CD4-positive, CD25-positive, alpha-beta regulatory T cell (primary cell): Measurements from ENCODE around the gene COL3A1. TPM values are rescaled to one million over a fixed set of nuclear protein-coding genes. Genes with fewer than 3 reads are reported as not detected.

Source experiments
- ATAC-seq, 2 donors: fragments of 150-1000 bp; cut with Tn5 transposase; one replicate each; pipeline ENCODE4 v1.10.0; 2021; ENCODE audit warnings: low read depth in 2 of 2, moderate number of reproducible peaks in 2 of 2, moderate library complexity in 1 of 2
- DNase-seq, 3 donors: peaks; one replicate each; pipeline versions ENCODE4 v3.0.0 to v3.0.0-alpha.2; 2012 to 2022; ENCODE audit warnings: mixed read lengths in 1 of 3
- H3K27ac ChIP-seq: one replicate; pipeline ENCODE4 v1.7.0; 2013; ENCODE audit warnings: mild to moderate bottlenecking, low read length; ENCODE audit not compliant: insufficient read depth, poor library complexity, severe bottlenecking
- H3K27me3 ChIP-seq: one replicate; pipeline ENCODE4 v1.7.0; 2013; ENCODE audit warnings: low read length; ENCODE audit not compliant: control insufficient read depth, insufficient read depth
- H3K36me3 ChIP-seq: one replicate; pipeline ENCODE4 v1.7.0; 2013; ENCODE audit warnings: mild to moderate bottlenecking, low read length, moderate library complexity; ENCODE audit not compliant: control insufficient read depth, insufficient read depth
- H3K4me1 ChIP-seq: 2 replicates; pipeline ENCODE4 v1.7.0; 2013; ENCODE audit warnings: mild to moderate bottlenecking, low read length; ENCODE audit not compliant: insufficient read depth, control insufficient read depth, poor library complexity, severe bottlenecking
- H3K4me3 ChIP-seq: one replicate; pipeline ENCODE4 v1.7.0; 2013; ENCODE audit warnings: low read depth, mild to moderate bottlenecking, low read length, moderate library complexity
- H3K9me3 ChIP-seq, 2 experiments: 1 replicate in 1 of 2; 2 replicates in 1 of 2; pipeline ENCODE4 v1.7.0; 2013; ENCODE audit warnings: low read length in 2 of 2, mild to moderate bottlenecking in 1 of 2, moderate library complexity in 1 of 2; ENCODE audit not compliant: control insufficient read depth in 2 of 2
- H3K27ac Mint-ChIP-seq, 3 donors: one replicate each; pipeline ENCODE4 v1.8.0; 2020 to 2022; ENCODE audit warnings: mild to moderate bottlenecking in 3 of 3, mixed read lengths in 3 of 3, moderate library complexity in 2 of 3
- H3K27me3 Mint-ChIP-seq: one replicate; pipeline ENCODE4 v1.8.0; 2022; ENCODE audit warnings: mild to moderate bottlenecking, mixed read lengths
- H3K36me3 Mint-ChIP-seq: one replicate; pipeline ENCODE4 v1.8.0; 2020; ENCODE audit warnings: mixed read lengths
- H3K4me1 Mint-ChIP-seq, 4 donors: one replicate each; pipeline ENCODE4 v1.8.0; 2020 to 2022; ENCODE audit warnings: mixed read lengths in 4 of 4, mild to moderate bottlenecking in 1 of 4
- H3K4me3 Mint-ChIP-seq, 4 donors: one replicate each; pipeline ENCODE4 v1.8.0; 2020 to 2022; ENCODE audit warnings: mild to moderate bottlenecking in 4 of 4, mixed read lengths in 4 of 4, moderate library complexity in 3 of 4
- H3K9me3 Mint-ChIP-seq, 7 donors: one replicate each; pipeline ENCODE4 v1.8.0; 2020 to 2022; ENCODE audit warnings: mixed read lengths in 7 of 7, mild to moderate bottlenecking in 3 of 7, moderate library complexity in 2 of 7
- polyA plus RNA-seq, 4 donors: library from polyadenylated mRNA; unstranded; fragments of 300-500 nt; fragmentation: Illumina TruSeq; gene quantifications; one replicate each; pipeline ENCODE4 v1.2.3, GENCODE V29; 2021
- total RNA-seq: library from RNA; stranded (reverse); gene quantifications from one replicate; pipeline ENCODE4 v1.2.3, GENCODE V29; 2022

The COL3A1 gene
- total and polyA plus RNA-seq, 5 donors from 2014 or later, result not detected

GRCh38 chr2:188986839-188987238, 12.7 kb downstream of the COL3A1 start:
- no peaks in the 10 kb centered on the region for H3K27me3 ChIP-seq
- H3K4me1 Mint-ChIP-seq, result no peaks in the 10 kb centered on the region
- H3K27ac Mint-ChIP-seq, result no peak overlapping the region
- DNase-seq, result no peak
- no peak overlapping the region for H3K27ac ChIP-seq
- H3K9me3 ChIP-seq, result no peaks in the 10 kb centered on the region
- ATAC-seq, result no peak
- H3K36me3 ChIP-seq, result no peaks in the 10 kb centered on the region
- H3K9me3 Mint-ChIP-seq, result peaks cover 0 to 2% (median 0%) of the 10 kb centered on the region in 7 donors
- H3K4me3 Mint-ChIP-seq, result no peak overlapping the region
- no peak overlapping the region for H3K4me3 ChIP-seq
- no peaks in the 10 kb centered on the region for H3K27me3 Mint-ChIP-seq
- no peaks in the 10 kb centered on the region for H3K4me1 ChIP-seq
- no peaks in the 10 kb centered on the region for H3K36me3 Mint-ChIP-seq

- H3K27me3 Mint-ChIP-seq, result no peaks in the 10 kb centered on the region
- no peaks in the 10 kb centered on the region for H3K4me1 Mint-ChIP-seq
- no peaks in the 10 kb centered on the region for H3K9me3 ChIP-seq
- no peak overlapping the region for H3K4me3 ChIP-seq
- no peaks in the 10 kb centered on the region for H3K4me1 ChIP-seq
- H3K36me3 ChIP-seq, result no peaks in the 10 kb centered on the region
- ATAC-seq (no peak), DNase-seq (no peak)
- H3K27me3 ChIP-seq, result no peaks in the 10 kb centered on the region
- no peaks in the 10 kb centered on the region for H3K36me3 Mint-ChIP-seq
- H3K27ac Mint-ChIP-seq, result no peak overlapping the region
- peaks cover 0 to 2% (median 0%) of the 10 kb centered on the region in 7 donors for H3K9me3 Mint-ChIP-seq
- no peak overlapping the region for H3K4me3 Mint-ChIP-seq
- H3K27ac ChIP-seq, result no peak overlapping the region
Measured at GRCh38 chr2:188993247-188993646, 19.1 kb downstream of the COL3A1 start.

- H3K4me3 ChIP-seq, result no peak overlapping the region
- no peak overlapping the region for H3K27ac ChIP-seq
- no peak for DNase-seq
- no peaks in the 10 kb centered on the region for H3K4me1 ChIP-seq
- H3K36me3 Mint-ChIP-seq, result no peaks in the 10 kb centered on the region
- no peaks in the 10 kb centered on the region for H3K27me3 Mint-ChIP-seq
- H3K9me3 Mint-ChIP-seq, result peaks cover 0 to 2% (median 0%) of the 10 kb centered on the region in 7 donors
- H3K36me3 ChIP-seq, result no peaks in the 10 kb centered on the region
- no peak for ATAC-seq
- H3K9me3 ChIP-seq, result no peaks in the 10 kb centered on the region
- H3K4me3 Mint-ChIP-seq, result no peak overlapping the region
- H3K4me1 Mint-ChIP-seq, result no peaks in the 10 kb centered on the region
- no peaks in the 10 kb centered on the region for H3K27me3 ChIP-seq
- H3K27ac Mint-ChIP-seq, result no peak overlapping the region
Measured at GRCh38 chr2:188997263-188997662, 23.1 kb downstream of the COL3A1 start.

- H3K27ac Mint-ChIP-seq, result no peak overlapping the region
- H3K27me3 ChIP-seq, result no peaks in the 10 kb centered on the region
- peaks cover 0 to 2% (median 0%) of the 10 kb centered on the region in 7 donors for H3K9me3 Mint-ChIP-seq
Measured at GRCh38 chr2:189000221-189000620, 26.0 kb downstream of the COL3A1 start.

GRCh38 chr2:189002079-189002478, 27.9 kb downstream of the COL3A1 start:
- no peaks in the 10 kb centered on the region for H3K36me3 ChIP-seq
- no peak for ATAC-seq
- no peaks in the 10 kb centered on the region for H3K27me3 ChIP-seq
- no peak overlapping the region for H3K27ac ChIP-seq
- Mint-ChIP-seq H3K4me3 (no peak overlapping the region), H3K36me3 (no peaks in the 10 kb centered on the region), H3K27ac (no peak overlapping the region), H3K4me1 (no peaks in the 10 kb centered on the region), H3K27me3 (no peaks in the 10 kb centered on the region), H3K9me3 (peaks cover 0 to under 1% (median 0%) of the 10 kb centered on the region in 7 donors)
- no peaks in the 10 kb centered on the region for H3K4me1 ChIP-seq
- no peaks in the 10 kb centered on the region for H3K9me3 ChIP-seq
- no peak for DNase-seq
- H3K4me3 ChIP-seq, result no peak overlapping the region

More at GRCh38 chr2:189000221-189000620, 26.0 kb downstream of the COL3A1 start:
- H3K36me3 Mint-ChIP-seq, result no peaks in the 10 kb centered on the region
- H3K4me1 Mint-ChIP-seq, result no peaks in the 10 kb centered on the region
- Histone ChIP-seq H3K4me1 (no peaks in the 10 kb centered on the region), H3K36me3 (no peaks in the 10 kb centered on the region), H3K4me3 (no peak overlapping the region), H3K9me3 (no peaks in the 10 kb centered on the region), H3K27ac (no peak overlapping the region)
- no peak overlapping the region for H3K4me3 Mint-ChIP-seq
- no peaks in the 10 kb centered on the region for H3K27me3 Mint-ChIP-seq
- no peak for DNase-seq
- no peak for ATAC-seq

GRCh38 chr2:189008555-189009262, 34.5 kb downstream of the COL3A1 start:
- Histone ChIP-seq H3K9me3 (no peaks in the 10 kb centered on the region), H3K4me1 (no peaks in the 10 kb centered on the region), H3K36me3 (no peaks in the 10 kb centered on the region), H3K27me3 (no peaks in the 10 kb centered on the region), H3K4me3 (no peak overlapping the region), H3K27ac (no peak overlapping the region)
- Mint-ChIP-seq H3K9me3 (no peaks in the 10 kb centered on the region), H3K27ac (no peak overlapping the region), H3K4me1 (no peaks in the 10 kb centered on the region), H3K4me3 (no peak overlapping the region), H3K36me3 (no peaks in the 10 kb centered on the region), H3K27me3 (no peaks in the 10 kb centered on the region)
- ATAC-seq (no peak), DNase-seq (no peak)

- Histone ChIP-seq H3K27ac (no peak overlapping the region), H3K4me3 (no peak overlapping the region), H3K27me3 (no peaks in the 10 kb centered on the region), H3K9me3 (no peaks in the 10 kb centered on the region), H3K4me1 (no peaks in the 10 kb centered on the region), H3K36me3 (no peaks in the 10 kb centered on the region)
- Mint-ChIP-seq H3K27ac (no peak overlapping the region), H3K4me3 (no peak overlapping the region), H3K4me1 (no peaks in the 10 kb centered on the region), H3K9me3 (no peaks in the 10 kb centered on the region), H3K27me3 (no peaks in the 10 kb centered on the region), H3K36me3 (no peaks in the 10 kb centered on the region)
- DNase-seq, result no peak
- no peak for ATAC-seq
Measured at GRCh38 chr2:189010536-189010935, 36.4 kb downstream of the COL3A1 start.

GRCh38 chr2:189012351-189012750, 38.2 kb downstream of the COL3A1 start:
- Mint-ChIP-seq H3K36me3 (no peaks in the 10 kb centered on the region), H3K4me1 (no peaks in the 10 kb centered on the region), H3K27ac (no peak overlapping the region), H3K4me3 (no peak overlapping the region), H3K27me3 (no peaks in the 10 kb centered on the region), H3K9me3 (no peaks in the 10 kb centered on the region)
- Histone ChIP-seq H3K27me3 (no peaks in the 10 kb centered on the region), H3K27ac (no peak overlapping the region), H3K4me3 (no peak overlapping the region), H3K9me3 (no peaks in the 10 kb centered on the region), H3K36me3 (no peaks in the 10 kb centered on the region), H3K4me1 (no peaks in the 10 kb centered on the region)
- DNase-seq (no peak), ATAC-seq (no peak)
